Type B pancreatic cell (in vitro differentiated cells): ENCODE results near the gene MTFR1L. TPM values are rescaled to one million over a fixed set of nuclear protein-coding genes. Genes with fewer than 3 reads are reported as not detected.
"Not testable (repeated sequence)": the region's sequence is repeated elsewhere in the genome, so short reads cannot be mapped to it uniquely, and the experiment has no call there.

Experiments used
- DNase-seq: peaks from one replicate; pipeline ENCODE4 v3.0.0; 2021; ENCODE audit warnings: mixed read lengths; ENCODE audit not compliant: unreplicated experiment; ENCODE audit errors: extremely low spot score
- H3K27ac Mint-ChIP-seq: 2 replicates; pipeline ENCODE4 v1.8.0; 2021; ENCODE audit warnings: mild to moderate bottlenecking, mixed read lengths
- H3K27me3 Mint-ChIP-seq: 2 replicates; pipeline ENCODE4 v1.8.0; 2021; ENCODE audit warnings: mixed read lengths
- H3K36me3 Mint-ChIP-seq: 2 replicates; pipeline ENCODE4 v1.8.0; 2021; ENCODE audit warnings: mixed read lengths
- H3K4me1 Mint-ChIP-seq: one replicate; pipeline ENCODE4 v1.8.0; 2021; ENCODE audit warnings: mixed read lengths; ENCODE audit not compliant: unreplicated experiment
- H3K4me3 Mint-ChIP-seq: 2 replicates; pipeline ENCODE4 v1.8.0; 2021; ENCODE audit warnings: mild to moderate bottlenecking, mixed read lengths
- H3K9me3 Mint-ChIP-seq: 2 replicates; pipeline ENCODE4 v1.8.0; 2021; ENCODE audit warnings: mixed read lengths
- CTCF ChIP-seq: fragments of 200-600 bp; sonication (generic); conservative IDR thresholded peaks from 2 replicates; pipeline ENCODE4 v1.5.0; 2021; ENCODE audit warnings: antibody characterized with exemption, mild to moderate bottlenecking
- total RNA-seq: library from RNA; stranded (reverse); gene quantifications from 2 replicates; pipeline ENCODE4 v1.2.1, GENCODE V29; 2021; ENCODE audit warnings: low replicate concordance

Gene MTFR1L
- total RNA-seq, 1 donor from 2014 or later = 73.5 TPM

- TF ChIP-seq CTCF = peak; percentile 53
- Mint-ChIP-seq H3K27ac (no peak overlapping the region), H3K36me3 (peaks cover 3% of the 10 kb centered on the region), H3K4me1 (no peaks in the 10 kb centered on the region), H3K27me3 (no peaks in the 10 kb centered on the region), H3K9me3 (no peaks in the 10 kb centered on the region), H3K4me3 (no peak overlapping the region)
- no peak for DNase-seq
These were observed 17.6 kb downstream of the MTFR1L start for GRCh38 chr1:25837262-25837875.

- not testable (repeated sequence) for H3K27me3 Mint-ChIP-seq, H3K27ac Mint-ChIP-seq, H3K4me3 Mint-ChIP-seq, H3K4me1 Mint-ChIP-seq, H3K9me3 Mint-ChIP-seq, H3K36me3 Mint-ChIP-seq
- DNase-seq = peak; percentile 6
These were observed 20.1 kb downstream of the MTFR1L start for GRCh38 chr1:25839808-25840207.

- no peak overlapping the region for H3K4me3 Mint-ChIP-seq
- H3K9me3 Mint-ChIP-seq = no peaks in the 10 kb centered on the region
- DNase-seq = no peak
- peaks cover 4% of the 10 kb centered on the region for H3K4me1 Mint-ChIP-seq
- no peaks in the 10 kb centered on the region for H3K27me3 Mint-ChIP-seq
- no peaks in the 10 kb centered on the region for H3K36me3 Mint-ChIP-seq
- no peak overlapping the region for H3K27ac Mint-ChIP-seq
- TF ChIP-seq CTCF = no peak
These were observed 23.7 kb downstream of the MTFR1L start for GRCh38 chr1:25843483-25843882.

GRCh38 chr1:25844536-25845337 is 25.0 kb downstream of the MTFR1L start:
- Mint-ChIP-seq H3K4me3 (no peak overlapping the region), H3K4me1 (peaks cover 4% of the 10 kb centered on the region), H3K27me3 (no peaks in the 10 kb centered on the region), H3K36me3 (no peaks in the 10 kb centered on the region), H3K9me3 (no peaks in the 10 kb centered on the region), H3K27ac (no peak overlapping the region)
- TF ChIP-seq CTCF = no peak
- DNase-seq = no peak

GRCh38 chr1:25845664-25846063 is 25.9 kb downstream of the MTFR1L start:
- Mint-ChIP-seq H3K9me3 (no peaks in the 10 kb centered on the region), H3K36me3 (no peaks in the 10 kb centered on the region), H3K27me3 (no peaks in the 10 kb centered on the region), H3K27ac (no peak overlapping the region), H3K4me3 (no peak overlapping the region), H3K4me1 (peaks cover 4% of the 10 kb centered on the region)
- no peak for TF ChIP-seq CTCF
- no peak for DNase-seq

GRCh38 chr1:25847929-25848328 is 28.2 kb downstream of the MTFR1L start:
- Mint-ChIP-seq H3K27ac (no peak overlapping the region), H3K9me3 (no peaks in the 10 kb centered on the region), H3K4me1 (peaks cover 4% of the 10 kb centered on the region), H3K36me3 (no peaks in the 10 kb centered on the region), H3K4me3 (no peak overlapping the region), H3K27me3 (no peaks in the 10 kb centered on the region)
- no peak for TF ChIP-seq CTCF
- DNase-seq = no peak
